KOPT-K1 (cell line): ENCODE measurements around the gene RALGPS1.
"Not testable (repeated sequence)": the region's sequence is repeated elsewhere in the genome, so short reads cannot be mapped to it uniquely, and the experiment has no call there.

ENCODE experiments used
- H3K27ac ChIP-seq: fragments of 200-600 bp; sonication (generic); 2 replicates; pipeline ENCODE4 v1.5.1; 2016; ENCODE audit warnings: antibody characterized with exemption, mild to moderate bottlenecking, low read depth, low read length; ENCODE audit not compliant: poor library complexity, severe bottlenecking
- H3K36me3 ChIP-seq: fragments of 200-600 bp; sonication (generic); 2 replicates; pipeline ENCODE4 v1.5.1; 2017; ENCODE audit warnings: antibody characterized with exemption, mild to moderate bottlenecking, low read length, moderate library complexity; ENCODE audit not compliant: insufficient read depth
- H3K9me3 ChIP-seq: fragments of 200-600 bp; sonication (generic); 2 replicates; pipeline ENCODE4 v1.5.1; 2017; ENCODE audit warnings: antibody characterized with exemption, low read length, mild to moderate bottlenecking; ENCODE audit not compliant: insufficient read depth, poor library complexity, severe bottlenecking

RALGPS1 gene

GRCh38 chr9:127014216-127014909 is 99.8 kb downstream of the RALGPS1 start:
- Histone ChIP-seq H3K36me3 (no peaks in the 10 kb centered on the region), H3K9me3 (no peaks in the 10 kb centered on the region), H3K27ac (no peak overlapping the region)

- Histone ChIP-seq H3K36me3 (no peaks in the 10 kb centered on the region), H3K9me3 (no peaks in the 10 kb centered on the region), H3K27ac (no peak overlapping the region)
These were observed 100.4 kb downstream of the RALGPS1 start for GRCh38 chr9:127014910-127015540.

- H3K27ac ChIP-seq, result no peak overlapping the region
- no peaks in the 10 kb centered on the region for H3K9me3 ChIP-seq
These were observed 101.4 kb downstream of the RALGPS1 start for GRCh38 chr9:127015921-127016512.

GRCh38 chr9:127017979-127018378 is 103.4 kb downstream of the RALGPS1 start:
- not testable (repeated sequence) for H3K36me3 ChIP-seq, H3K27ac ChIP-seq, H3K9me3 ChIP-seq

More at GRCh38 chr9:127015921-127016512, 101.4 kb downstream of the RALGPS1 start:
- H3K36me3 ChIP-seq, result no peaks in the 10 kb centered on the region

GRCh38 chr9:127018935-127019334 is 104.4 kb downstream of the RALGPS1 start:
- H3K27ac ChIP-seq, result no peak overlapping the region
- H3K9me3 ChIP-seq, result no peaks in the 10 kb centered on the region
- H3K36me3 ChIP-seq, result peaks cover 6% of the 10 kb centered on the region; the same call in 1 of the 2 replicates

- Histone ChIP-seq H3K27ac (no peak overlapping the region), H3K9me3 (no peaks in the 10 kb centered on the region), H3K36me3 (peaks cover 6% of the 10 kb centered on the region; the same call in 1 of the 2 replicates)
These were observed 105.6 kb downstream of the RALGPS1 start for GRCh38 chr9:127020036-127020801.

- Histone ChIP-seq H3K27ac (no peak overlapping the region), H3K36me3 (peaks cover 6% of the 10 kb centered on the region; the same call in 1 of the 2 replicates), H3K9me3 (no peaks in the 10 kb centered on the region)
These were observed 106.2 kb downstream of the RALGPS1 start for GRCh38 chr9:127020802-127021078.

- no peak overlapping the region for H3K27ac ChIP-seq
- no peaks in the 10 kb centered on the region for H3K9me3 ChIP-seq
- peaks cover 6% of the 10 kb centered on the region; the same call in 1 of the 2 replicates for H3K36me3 ChIP-seq
These were observed 107.2 kb downstream of the RALGPS1 start for GRCh38 chr9:127021664-127022363.

- H3K9me3 ChIP-seq, result no peaks in the 10 kb centered on the region
- peaks cover 6% of the 10 kb centered on the region; the same call in 1 of the 2 replicates for H3K36me3 ChIP-seq
- no peak overlapping the region for H3K27ac ChIP-seq
These were observed 108.5 kb downstream of the RALGPS1 start for GRCh38 chr9:127022913-127023660.

GRCh38 chr9:127025042-127025441 is 110.5 kb downstream of the RALGPS1 start:
- Histone ChIP-seq H3K36me3 (peaks cover 6% of the 10 kb centered on the region; the same call in 1 of the 2 replicates), H3K9me3 (no peaks in the 10 kb centered on the region), H3K27ac (no peak overlapping the region)

- no peaks in the 10 kb centered on the region for H3K9me3 ChIP-seq
- H3K27ac ChIP-seq, result no peak overlapping the region
- peaks cover 6% of the 10 kb centered on the region; the same call in 1 of the 2 replicates for H3K36me3 ChIP-seq
These were observed 113.1 kb downstream of the RALGPS1 start for GRCh38 chr9:127027694-127028093.

- Histone ChIP-seq H3K27ac (no peak overlapping the region), H3K36me3 (peaks cover 1% of the 10 kb centered on the region; the same call in 1 of the 2 replicates), H3K9me3 (no peaks in the 10 kb centered on the region)
These were observed 115.0 kb downstream of the RALGPS1 start for GRCh38 chr9:127029548-127029947.

GRCh38 chr9:127030814-127031740 is 116.5 kb downstream of the RALGPS1 start:
- no peaks in the 10 kb centered on the region for H3K9me3 ChIP-seq

More at GRCh38 chr9:127030814-127031740, 116.5 kb downstream of the RALGPS1 start:
- H3K27ac ChIP-seq, result no peak overlapping the region
- H3K36me3 ChIP-seq, result peaks cover 8% of the 10 kb centered on the region; the same call in 1 of the 2 replicates
